NK-92 (cell line): ENCODE measurements around the gene CPNE5.

Experiments used
- DNase-seq: peaks from one replicate; lab custom pipeline; 2025; ENCODE audit not compliant: unreplicated experiment; lab: John Stamatoyannopoulos, UW

CPNE5 gene

GRCh38 chr6:36836111-36837021, 2.9 kb downstream of the CPNE5 start:
- DNase-seq, result no peak

GRCh38 chr6:36834576-36835341, 4.5 kb downstream of the CPNE5 start:
- DNase-seq, result no peak

GRCh38 chr6:36833182-36833789, 6.0 kb downstream of the CPNE5 start:
- DNase-seq, result no peak

- DNase-seq, result no peak
Observed at GRCh38 chr6:36832313-36832712, 6.9 kb downstream of the CPNE5 start.

GRCh38 chr6:36830577-36830976, 8.7 kb downstream of the CPNE5 start:
- no peak for DNase-seq

- no peak for DNase-seq
Observed at GRCh38 chr6:36829919-36830544, 9.2 kb downstream of the CPNE5 start.

GRCh38 chr6:36827261-36828079, 11.8 kb downstream of the CPNE5 start:
- DNase-seq, result no peak

GRCh38 chr6:36826520-36827227, 12.6 kb downstream of the CPNE5 start:
- DNase-seq, result no peak

GRCh38 chr6:36825994-36826393, 13.2 kb downstream of the CPNE5 start:
- no peak for DNase-seq

GRCh38 chr6:36825452-36825851, 13.8 kb downstream of the CPNE5 start:
- DNase-seq, result no peak

GRCh38 chr6:36824253-36824652, 15.0 kb downstream of the CPNE5 start:
- no peak for DNase-seq

GRCh38 chr6:36823421-36824096, 15.7 kb downstream of the CPNE5 start:
- DNase-seq, result no peak

- DNase-seq, result no peak
Observed at GRCh38 chr6:36822506-36823269, 16.6 kb downstream of the CPNE5 start.

GRCh38 chr6:36821581-36822335, 17.5 kb downstream of the CPNE5 start:
- no peak for DNase-seq

- no peak for DNase-seq
Observed at GRCh38 chr6:36820700-36821580, 18.3 kb downstream of the CPNE5 start.

- no peak for DNase-seq
Observed at GRCh38 chr6:36818756-36819155, 20.5 kb downstream of the CPNE5 start.

GRCh38 chr6:36817847-36818246, 21.4 kb downstream of the CPNE5 start:
- DNase-seq, result no peak
